Upper lobe of left lung (tissue), 6 donors: ENCODE measurements around the gene PRRT4. TPM values are rescaled to one million over a fixed set of nuclear protein-coding genes. Genes with fewer than 3 reads are reported as not detected.

Source experiments
- ATAC-seq, 2 donors: fragments of 200-7000 bp; cut with Tn5 transposase; one replicate each; pipeline ENCODE4 v1.9.1; 2022; ENCODE audit warnings: mild to moderate bottlenecking in 2 of 2, moderate library complexity in 2 of 2; ENCODE audit not compliant: low FRiP score in 2 of 2
- DNase-seq, 2 donors: peaks; one replicate each; pipeline ENCODE4 v3.0.0-alpha.2; 2019 to 2020
- H3K27ac ChIP-seq, 4 donors: fragments of 200-600 bp; sonication (generic); one replicate each; pipeline ENCODE4 v1.5.1; 2016 to 2019
- H3K27me3 ChIP-seq, 4 donors: fragments of 200-600 bp; sonication (generic); one replicate each; pipeline ENCODE4 v1.5.1; 2017 to 2019
- H3K36me3 ChIP-seq, 4 donors: fragments of 200-600 bp; sonication (generic); one replicate each; pipeline ENCODE4 v1.5.1; 2016 to 2019
- H3K4me1 ChIP-seq, 4 donors: fragments of 200-600 bp; sonication (generic); one replicate each; pipeline ENCODE4 v1.5.1; 2018 to 2019
- H3K4me3 ChIP-seq, 4 donors: fragments of 200-600 bp; sonication (generic); one replicate each; pipeline ENCODE4 v1.5.1; 2017 to 2019; ENCODE audit warnings: mild to moderate bottlenecking in 2 of 4, moderate library complexity in 1 of 4
- H3K9me3 ChIP-seq, 4 donors: fragments of 200-600 bp; sonication (generic); one replicate each; pipeline ENCODE4 v1.5.1; 2018 to 2019
- EP300 ChIP-seq, 4 donors: sonication (generic); formaldehyde crosslinking; IDR thresholded peaks; one replicate each; pipeline ENCODE4 v1.5.1; 2017; ENCODE audit warnings: antibody characterized with exemption in 4 of 4, control low read depth in 2 of 4
- POLR2A ChIP-seq, 4 donors: fragments of 450-650 bp; IDR thresholded peaks; one replicate each; pipeline ENCODE4 v1.5.1; 2016 to 2017; ENCODE audit warnings: antibody characterized with exemption in 4 of 4, mild to moderate bottlenecking in 2 of 4
- POLR2AphosphoS5 ChIP-seq, 2 donors: sonication (generic); formaldehyde crosslinking; IDR thresholded peaks; one replicate each; pipeline ENCODE4 v1.5.1; 2017; ENCODE audit warnings: antibody characterized with exemption in 2 of 2
- WGBS, 2 donors: methylation state at CpG; one replicate each; pipeline ENCODE4 v1.1.5; 2017 to 2018; 5-methylcytosine and 5-hydroxymethylcytosine counted together
- total RNA-seq, 6 donors: library from RNA; depleted of rRNA in 4 of 6; stranded (reverse); fragments of >200 nt in 4 of 6; gene quantifications; one replicate each; pipeline versions ENCODE4 v1.1.0 to v1.2.1, GENCODE V29; 2016 to 2021
- TF ChIP-seq, protein P1 (sequence below), 6 experiments: fragments of 450-650 bp in 4 of 6; fragments of 200-600 bp in 2 of 6; sonication (generic) in 2 of 6; IDR thresholded peaks; one replicate each; pipeline ENCODE4 v1.5.1; 2016 to 2019; ENCODE audit warnings: antibody characterized with exemption in 6 of 6
- donor health status: DM: no; HTN: no; CAD: no; lungs with moderate emphysema.
- donor health status: DM: no; HTN: yes; CAD: no; lungs with severe emphysema.

Gene PRRT4
- total RNA-seq, 6 donors from 2014 or later, result 0.30 to 10.5 (median 0.91) TPM

DNA sequence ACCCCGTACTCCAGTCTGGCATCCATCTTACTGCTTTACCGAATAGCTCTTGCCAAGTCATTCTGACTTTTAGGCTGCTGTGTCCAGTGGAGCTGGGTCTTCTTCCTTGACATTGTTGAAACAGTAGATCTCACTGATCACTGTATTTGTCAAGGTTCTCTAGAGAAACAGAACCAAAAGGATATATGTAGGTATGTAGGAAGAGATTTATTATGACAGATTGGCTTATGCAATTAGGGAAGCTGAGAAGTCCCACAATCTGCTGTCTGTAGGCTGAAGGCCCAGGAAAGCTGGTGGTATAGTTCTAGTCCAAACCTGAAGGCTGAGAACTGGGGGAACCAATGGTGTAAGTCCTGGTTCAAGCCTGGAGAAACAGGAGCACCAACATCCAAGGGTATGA is 12.1 kb upstream of the PRRT4 start:
- Histone ChIP-seq H3K27ac (no peak overlapping the region), H3K4me3 (no peak overlapping the region), H3K9me3 (no peaks in the 10 kb centered on the region), H3K27me3 (no peaks in the 10 kb centered on the region), H3K36me3 (no peaks in the 10 kb centered on the region), H3K4me1 (no peaks in the 10 kb centered on the region)
- no peak for TF ChIP-seq POLR2A (IDR thresholded peaks at IDR 0.05)
- no peak for TF ChIP-seq POLR2AphosphoS5 (IDR thresholded peaks at IDR 0.05)
- TF ChIP-seq, protein P1, sequence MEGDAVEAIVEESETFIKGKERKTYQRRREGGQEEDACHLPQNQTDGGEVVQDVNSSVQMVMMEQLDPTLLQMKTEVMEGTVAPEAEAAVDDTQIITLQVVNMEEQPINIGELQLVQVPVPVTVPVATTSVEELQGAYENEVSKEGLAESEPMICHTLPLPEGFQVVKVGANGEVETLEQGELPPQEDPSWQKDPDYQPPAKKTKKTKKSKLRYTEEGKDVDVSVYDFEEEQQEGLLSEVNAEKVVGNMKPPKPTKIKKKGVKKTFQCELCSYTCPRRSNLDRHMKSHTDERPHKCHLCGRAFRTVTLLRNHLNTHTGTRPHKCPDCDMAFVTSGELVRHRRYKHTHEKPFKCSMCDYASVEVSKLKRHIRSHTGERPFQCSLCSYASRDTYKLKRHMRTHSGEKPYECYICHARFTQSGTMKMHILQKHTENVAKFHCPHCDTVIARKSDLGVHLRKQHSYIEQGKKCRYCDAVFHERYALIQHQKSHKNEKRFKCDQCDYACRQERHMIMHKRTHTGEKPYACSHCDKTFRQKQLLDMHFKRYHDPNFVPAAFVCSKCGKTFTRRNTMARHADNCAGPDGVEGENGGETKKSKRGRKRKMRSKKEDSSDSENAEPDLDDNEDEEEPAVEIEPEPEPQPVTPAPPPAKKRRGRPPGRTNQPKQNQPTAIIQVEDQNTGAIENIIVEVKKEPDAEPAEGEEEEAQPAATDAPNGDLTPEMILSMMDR (IDR thresholded peaks at IDR 0.05), result no peak
- TF ChIP-seq EP300 (IDR thresholded peaks at IDR 0.05), result no peak
- DNase-seq (no peak), ATAC-seq (no peak)
- WGBS, 2 donors, result 70 to 72% methylated on average over 2 of the region's 2 CpGs

DNA sequence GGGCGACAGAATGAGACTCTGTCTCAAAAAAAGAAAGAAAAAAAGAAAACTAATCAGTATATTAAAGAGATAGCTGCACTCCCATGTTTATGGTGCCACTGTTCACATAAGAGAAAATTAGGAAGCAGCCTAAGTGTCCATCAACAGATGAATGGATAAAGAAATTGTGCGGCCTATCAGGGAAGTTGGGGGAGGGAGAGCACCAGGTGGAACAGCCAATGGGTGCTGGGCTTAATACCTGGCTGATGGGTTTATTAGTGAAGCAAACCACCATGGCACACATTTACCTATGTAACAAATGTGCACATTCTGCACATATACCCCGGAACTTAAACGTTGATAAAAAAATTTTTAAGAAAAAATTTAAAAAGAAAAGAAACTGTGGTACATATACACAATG is 9.0 kb upstream of the PRRT4 start:
- no peaks in the 10 kb centered on the region for H3K27me3 ChIP-seq
- TF ChIP-seq POLR2A (IDR thresholded peaks at IDR 0.05) (no peak), EP300 (IDR thresholded peaks at IDR 0.05) (no peak), POLR2AphosphoS5 (IDR thresholded peaks at IDR 0.05) (no peak)
- TF ChIP-seq, protein P1 (IDR thresholded peaks at IDR 0.05), result no peak
- 84 to 89% methylated on average over 4 of the region's 4 CpGs for WGBS, 2 donors
- no peaks in the 10 kb centered on the region for H3K4me1 ChIP-seq
- H3K27ac ChIP-seq, result no peak overlapping the region
- ATAC-seq (no peak), DNase-seq (no peak)
- H3K4me3 ChIP-seq, result no peak overlapping the region
- H3K36me3 ChIP-seq, result no peaks in the 10 kb centered on the region
- H3K9me3 ChIP-seq, result no peaks in the 10 kb centered on the region

DNA sequence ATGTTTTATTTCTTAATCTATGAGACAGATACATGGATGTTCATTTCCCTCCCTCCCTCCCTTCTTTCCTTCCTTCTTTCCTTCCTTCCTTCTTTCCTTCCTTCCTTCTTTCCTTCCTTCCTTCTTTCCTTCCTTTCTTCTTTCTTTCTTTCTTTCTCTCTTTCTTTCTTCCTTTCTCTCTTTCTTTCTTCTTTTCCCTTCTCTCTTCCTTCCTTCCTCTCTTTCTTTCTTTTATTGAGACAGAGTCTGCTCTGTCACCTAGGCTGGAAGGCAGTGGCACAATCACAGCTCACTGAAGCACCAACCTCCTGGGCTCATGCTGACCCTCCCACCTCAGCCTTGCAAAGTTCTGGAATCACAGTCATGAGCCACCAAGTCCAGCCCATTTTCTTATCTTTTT is 5.5 kb upstream of the PRRT4 start:
- H3K9me3 ChIP-seq, result no peaks in the 10 kb centered on the region
- H3K36me3 ChIP-seq, result no peaks in the 10 kb centered on the region
- H3K27me3 ChIP-seq, result no peaks in the 10 kb centered on the region
- no peak for TF ChIP-seq POLR2A (IDR thresholded peaks at IDR 0.05)
- TF ChIP-seq, protein P1 (IDR thresholded peaks at IDR 0.05), result no peak
- TF ChIP-seq POLR2AphosphoS5 (IDR thresholded peaks at IDR 0.05), result no peak
- ATAC-seq, result no peak
- H3K27ac ChIP-seq, result no peak overlapping the region
- H3K4me3 ChIP-seq, result no peak overlapping the region
- DNase-seq, result no peak
- peaks cover 2 to 4% (median 2%) of the 10 kb centered on the region in 4 donors for H3K4me1 ChIP-seq

DNA sequence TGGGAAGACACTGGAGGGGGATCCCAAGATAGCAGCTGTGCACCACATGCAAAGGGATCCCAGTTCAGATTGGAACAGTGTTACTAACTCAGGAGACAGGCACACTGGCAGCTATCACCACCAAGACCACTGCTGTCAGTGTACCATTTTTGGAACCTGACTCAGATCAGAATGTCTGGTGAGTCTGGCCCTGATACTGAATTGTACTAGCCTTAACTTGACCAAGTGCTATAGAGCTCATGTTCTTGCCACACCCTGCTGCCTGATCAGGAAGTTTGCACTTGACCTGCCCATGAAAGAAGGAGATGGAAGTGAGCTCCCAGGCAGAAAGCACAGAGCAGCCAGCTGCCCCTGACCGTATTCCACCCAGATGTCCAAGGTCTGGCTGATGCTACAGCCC is 4.8 kb upstream of the PRRT4 start:
- H3K4me1 ChIP-seq, result peaks cover 7 to 11% (median 7%) of the 10 kb centered on the region in 4 donors
- WGBS, 2 donors, result 38 to 50% methylated on average over 1 of the region's 1 CpG
- H3K27me3 ChIP-seq, result no peaks in the 10 kb centered on the region
- H3K4me3 ChIP-seq, result no peak overlapping the region
- no peaks in the 10 kb centered on the region for H3K36me3 ChIP-seq
- H3K27ac ChIP-seq, result no peak overlapping the region
- no peak for ATAC-seq
- DNase-seq, result no peak
- TF ChIP-seq, protein P1 (IDR thresholded peaks at IDR 0.05), result no peak
- TF ChIP-seq EP300 (IDR thresholded peaks at IDR 0.05), result no peak
- no peak for TF ChIP-seq POLR2AphosphoS5 (IDR thresholded peaks at IDR 0.05)
- TF ChIP-seq POLR2A (IDR thresholded peaks at IDR 0.05), result no peak
- no peaks in the 10 kb centered on the region for H3K9me3 ChIP-seq

DNA sequence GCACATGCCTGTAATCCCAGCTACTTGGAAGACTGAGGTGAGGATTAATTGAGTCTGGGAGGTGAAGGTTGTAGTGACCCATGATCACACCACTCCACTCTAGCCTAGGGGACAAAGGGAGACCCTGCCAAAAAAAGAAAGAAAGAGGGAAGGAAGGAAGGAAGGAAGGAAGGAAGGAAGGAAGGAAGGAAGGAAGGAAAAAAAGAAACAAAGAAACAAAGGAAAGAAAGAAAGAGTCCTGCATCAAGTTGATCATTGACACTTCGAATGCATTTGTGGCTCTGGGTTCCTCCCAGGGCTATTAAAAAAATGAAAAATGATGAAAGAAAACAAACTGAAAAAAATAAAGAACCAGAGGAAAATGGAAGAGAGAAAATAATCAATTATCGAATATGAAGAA is 3.9 kb upstream of the PRRT4 start:
- DNase-seq (no peak), ATAC-seq (no peak)
- Histone ChIP-seq H3K36me3 (no peaks in the 10 kb centered on the region), H3K27ac (no peak overlapping the region), H3K4me1 (peaks cover 15 to 20% (median 16%) of the 10 kb centered on the region in 4 donors), H3K27me3 (peaks cover 0 to 6% (median 0%) of the 10 kb centered on the region in 4 donors), H3K9me3 (no peaks in the 10 kb centered on the region), H3K4me3 (no peak overlapping the region)
- TF ChIP-seq POLR2AphosphoS5 (IDR thresholded peaks at IDR 0.05) (no peak), POLR2A (IDR thresholded peaks at IDR 0.05) (no peak), EP300 (IDR thresholded peaks at IDR 0.05) (no peak)
- TF ChIP-seq, protein P1 (IDR thresholded peaks at IDR 0.05), result no peak
- WGBS, 2 donors, result 86% methylated on average over 2 of the region's 2 CpGs
